GM19455 (cell line): Measurements from ENCODE around the gene ADAM12.

Experiments used
- ATAC-seq: cut with Tn5 transposase; IDR thresholded peaks from one replicate; pipeline ENCODE4 v1.9.1; 2021; ENCODE audit not compliant: unreplicated experiment

ADAM12 gene

GRCh38 chr10:126090911-126091728 is 297.2 kb downstream of the ADAM12 start:
- no peak for ATAC-seq

GRCh38 chr10:126090443-126090842 is 297.8 kb downstream of the ADAM12 start:
- ATAC-seq, result no peak

GRCh38 chr10:126087796-126088505 is 300.3 kb downstream of the ADAM12 start:
- ATAC-seq, result no peak

DNA sequence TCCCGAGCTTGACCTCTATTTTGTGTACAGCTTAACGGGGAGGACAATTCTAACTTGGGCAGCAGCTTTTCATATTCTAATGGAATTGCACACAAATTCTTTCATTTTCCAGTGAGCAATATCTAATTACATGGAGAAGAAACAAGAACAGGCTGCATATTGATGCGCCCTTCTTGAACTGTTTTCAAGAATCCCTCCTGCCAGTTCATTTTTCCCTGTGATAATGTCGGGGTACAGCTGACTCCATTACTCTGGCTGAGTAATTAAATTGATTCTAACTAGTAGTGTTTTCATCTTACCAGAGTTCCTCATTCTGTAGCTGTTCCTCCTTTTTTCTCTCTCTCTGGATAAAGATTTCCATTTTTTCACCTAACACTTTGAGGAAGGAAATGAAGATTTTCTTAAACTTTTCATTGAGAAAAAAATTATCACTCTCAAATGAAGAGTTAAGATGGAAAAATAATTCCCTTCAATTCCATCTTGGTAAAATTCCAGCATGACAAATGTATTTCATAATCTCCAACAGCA is 301.1 kb downstream of the ADAM12 start:
- ATAC-seq, result no peak

GRCh38 chr10:126085806-126086205 is 302.5 kb downstream of the ADAM12 start:
- ATAC-seq, result no peak

DNA sequence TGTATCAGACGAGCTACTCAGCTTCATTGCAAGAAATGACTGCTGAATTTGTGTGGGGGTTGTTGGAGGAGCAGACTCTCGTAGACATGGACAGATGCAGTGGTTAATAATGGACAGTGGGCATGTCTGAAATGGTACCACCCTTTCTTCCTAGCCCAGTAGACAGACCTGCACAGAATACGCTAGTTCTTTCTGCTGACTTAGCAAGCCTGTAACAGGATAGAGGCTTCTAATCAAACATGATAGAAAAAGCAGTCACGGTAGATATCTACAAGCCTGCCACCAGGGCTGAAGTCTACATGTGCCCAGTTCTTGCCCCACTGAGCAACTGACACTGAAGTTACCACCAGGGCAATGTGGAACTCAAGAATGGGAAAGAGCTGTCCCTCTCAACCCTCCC is 303.9 kb downstream of the ADAM12 start:
- no peak for ATAC-seq

- no peak for ATAC-seq
Observed at GRCh38 chr10:126083009-126083408, 305.3 kb downstream of the ADAM12 start.

DNA sequence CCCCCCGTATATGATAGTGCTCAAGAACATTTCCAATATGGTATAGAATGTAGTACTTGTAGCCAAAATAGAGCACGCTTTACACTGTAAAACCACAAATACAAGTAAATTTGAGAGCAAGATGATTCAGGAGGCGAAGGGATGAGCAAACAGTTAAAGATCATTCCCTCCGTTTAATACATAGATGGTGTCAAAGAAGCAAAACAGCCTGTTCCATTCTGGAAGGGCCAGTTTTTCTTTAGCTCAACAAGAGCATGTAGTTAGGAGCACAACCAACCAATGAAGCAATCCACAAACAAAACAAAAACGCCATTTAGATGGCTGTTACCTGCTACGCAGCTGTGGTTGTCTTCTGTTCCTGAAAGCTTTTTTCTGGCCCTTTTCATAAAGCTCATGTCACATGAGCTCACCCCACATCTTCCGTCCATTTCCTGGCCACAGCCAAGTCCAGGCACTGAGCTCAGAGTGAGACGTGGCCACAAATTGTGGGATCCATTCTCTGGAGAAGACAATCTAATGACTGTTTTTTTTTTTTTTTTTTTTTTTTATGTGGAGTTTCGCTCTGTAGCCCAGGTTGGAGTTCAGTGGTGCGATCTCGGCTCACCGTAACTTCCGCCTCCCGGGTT is 306.3 kb downstream of the ADAM12 start:
- ATAC-seq, result no peak

DNA sequence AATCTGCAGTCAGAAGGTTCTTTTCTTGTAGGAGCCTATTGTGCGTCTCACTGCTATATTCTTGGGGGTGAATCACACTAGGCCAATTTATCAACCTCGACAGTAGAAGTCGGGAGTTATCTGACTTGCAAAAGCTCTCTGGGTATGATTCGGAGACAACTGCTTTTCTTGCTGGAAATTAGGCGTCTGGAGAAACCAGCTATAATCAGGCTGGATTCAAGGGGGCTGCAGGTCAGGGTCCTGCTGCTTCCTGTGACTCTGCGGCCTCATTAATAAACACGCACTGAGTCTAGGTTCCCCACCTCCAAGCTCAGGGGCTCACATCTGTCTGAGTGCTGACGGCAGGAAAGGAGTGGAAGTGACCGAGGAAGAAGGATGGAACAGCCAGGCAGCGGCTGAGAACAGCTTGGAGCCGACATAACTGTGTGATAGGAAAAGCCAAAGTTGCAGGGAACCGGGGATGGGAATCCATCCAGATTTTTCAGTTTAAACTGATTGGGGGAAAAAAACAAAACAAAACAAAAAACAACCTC is 307.3 kb downstream of the ADAM12 start:
- no peak for ATAC-seq

- no peak for ATAC-seq
Observed at GRCh38 chr10:126080291-126080825, 307.9 kb downstream of the ADAM12 start.

GRCh38 chr10:126075009-126075408 is 313.3 kb downstream of the ADAM12 start:
- no peak for ATAC-seq

DNA sequence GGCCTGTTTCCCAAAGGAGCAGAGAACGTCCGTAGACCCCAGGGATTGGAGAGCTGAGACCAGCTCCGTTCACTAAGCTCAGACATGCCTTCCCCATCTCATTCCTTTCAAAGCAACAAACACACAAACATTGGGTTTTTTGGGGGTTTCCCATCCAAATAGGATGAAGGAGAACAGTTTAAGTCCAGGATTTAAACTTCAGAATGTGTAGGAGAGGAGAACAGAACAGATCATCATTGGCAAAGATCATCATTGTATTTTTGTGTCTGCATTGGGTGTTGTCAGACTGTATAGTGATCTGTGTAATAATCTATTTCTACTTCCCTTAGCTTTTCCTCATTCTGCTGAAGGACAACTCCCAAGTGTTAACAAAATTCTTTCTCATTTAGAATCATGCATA is 314.0 kb downstream of the ADAM12 start:
- ATAC-seq, result no peak

DNA sequence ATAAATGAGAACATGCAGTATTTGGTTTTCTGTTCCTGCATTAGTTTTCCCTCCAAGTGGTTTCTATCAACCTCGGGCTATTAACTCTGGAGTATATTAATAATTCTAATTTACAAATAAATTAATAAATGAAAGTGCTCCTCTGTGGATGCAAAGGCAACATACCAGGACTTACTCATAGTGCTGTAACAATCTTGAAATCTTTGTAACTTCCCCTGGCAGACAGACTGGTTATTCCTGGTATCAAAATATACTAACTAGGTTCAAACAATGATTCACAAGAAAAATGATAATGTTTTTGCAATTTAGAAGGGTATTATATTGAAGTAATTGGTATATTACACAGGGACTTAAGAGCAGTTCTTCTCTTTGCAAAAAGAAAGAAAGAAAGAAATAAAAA is 314.7 kb downstream of the ADAM12 start:
- ATAC-seq, result no peak

DNA sequence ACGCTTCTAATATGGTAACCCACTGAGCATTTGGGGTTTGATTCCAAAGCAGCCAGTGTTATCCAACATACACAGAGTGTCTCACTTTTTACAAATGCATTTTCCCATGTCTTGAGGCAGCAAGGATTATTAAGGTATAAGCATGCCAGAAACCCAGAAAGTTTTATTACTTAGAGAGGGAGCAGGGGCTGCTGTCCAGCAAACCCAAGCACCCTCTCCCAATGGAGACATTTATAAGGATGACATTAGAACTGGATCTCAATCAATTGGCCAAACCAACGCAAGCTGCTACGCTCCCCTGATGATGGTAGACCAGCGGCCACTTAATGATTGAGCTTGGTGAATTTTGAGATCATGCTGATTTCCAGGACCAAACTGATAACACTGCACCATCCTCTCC is 315.7 kb downstream of the ADAM12 start:
- no peak for ATAC-seq

- no peak for ATAC-seq
Observed at GRCh38 chr10:126070476-126071215, 317.6 kb downstream of the ADAM12 start.

- no peak for ATAC-seq
Observed at GRCh38 chr10:126068322-126068721, 320.0 kb downstream of the ADAM12 start.

GRCh38 chr10:126066456-126066855 is 321.8 kb downstream of the ADAM12 start:
- ATAC-seq, result no peak

- ATAC-seq, result no peak
Observed at GRCh38 chr10:126065751-126066377, 322.4 kb downstream of the ADAM12 start.

GRCh38 chr10:126064512-126064911 is 323.8 kb downstream of the ADAM12 start:
- ATAC-seq, result no peak

DNA sequence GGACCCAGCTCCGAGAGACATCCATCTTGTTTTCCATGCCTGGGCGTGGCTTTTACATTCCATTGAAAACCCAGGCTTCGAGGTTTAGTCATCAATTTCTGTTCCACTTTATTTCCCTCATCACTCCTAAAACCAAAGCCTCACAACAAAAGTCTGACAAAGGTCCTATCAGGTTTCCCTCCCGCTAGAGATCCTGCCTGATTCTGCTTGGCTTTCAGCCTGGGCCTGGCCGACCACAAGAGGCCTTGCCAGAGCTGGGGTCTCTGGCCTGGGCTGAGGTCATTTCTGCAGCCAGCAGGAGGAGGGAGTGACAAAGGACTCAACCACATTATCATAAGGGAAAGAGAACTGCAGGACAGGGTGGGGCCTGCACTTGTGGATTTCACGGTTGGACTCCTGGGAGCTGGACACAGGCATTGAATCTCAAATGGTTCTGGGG is 324.9 kb downstream of the ADAM12 start:
- no peak for ATAC-seq
